ENCODE results near the gene NFYB.
A peak's percentile ranks its signal among the peaks of the same experiment; 100 is the strongest.
"Not testable (repeated sequence)": the region's sequence is repeated elsewhere in the genome, so short reads cannot be mapped to it uniquely, and the experiment has no call there.

NFYB gene

GRCh38 chr12:104137902-104138796 is at the start of gene NFYB:
Gene NFYB (minus strand): TSS chr12:104138210. CDS start chr12:104135453, 2,757 bp downstream.
- peak; percentile 88 for DNase-seq

GRCh38 chr12:104187446-104188155 is 49.6 kb upstream of the NFYB start:
- DNase-seq = no peak

- no peak for DNase-seq
Observed at GRCh38 chr12:104183443-104183842, 45.4 kb upstream of the NFYB start.

- DNase-seq = no peak
Observed at GRCh38 chr12:104182621-104183378, 44.8 kb upstream of the NFYB start.

GRCh38 chr12:104182144-104182543 is 44.1 kb upstream of the NFYB start:
- DNase-seq = no peak

GRCh38 chr12:104181313-104181712 is 43.3 kb upstream of the NFYB start:
- no peak for DNase-seq

GRCh38 chr12:104180374-104180773 is 42.4 kb upstream of the NFYB start:
- DNase-seq = no peak

- DNase-seq = no peak
Observed at GRCh38 chr12:104177663-104178501, 39.9 kb upstream of the NFYB start.

- DNase-seq = no peak
Observed at GRCh38 chr12:104177336-104177662, 39.3 kb upstream of the NFYB start.

- DNase-seq = no peak
Observed at GRCh38 chr12:104175726-104176247, 37.8 kb upstream of the NFYB start.

- not testable (repeated sequence) for DNase-seq
Observed at GRCh38 chr12:104173804-104174203, 35.8 kb upstream of the NFYB start.

GRCh38 chr12:104172570-104172947 is 34.5 kb upstream of the NFYB start:
- no peak for DNase-seq

- DNase-seq = no peak
Observed at GRCh38 chr12:104171785-104172569, 34.0 kb upstream of the NFYB start.

- no peak for DNase-seq
Observed at GRCh38 chr12:104168596-104168995, 30.6 kb upstream of the NFYB start.

- DNase-seq = no peak
Observed at GRCh38 chr12:104167519-104168458, 29.8 kb upstream of the NFYB start.

GRCh38 chr12:104166465-104166864 is 28.5 kb upstream of the NFYB start:
- DNase-seq = no peak

- DNase-seq = no peak
Observed at GRCh38 chr12:104165801-104166200, 27.8 kb upstream of the NFYB start.

- DNase-seq = no peak
Observed at GRCh38 chr12:104164634-104165033, 26.6 kb upstream of the NFYB start.

- no peak for DNase-seq
Observed at GRCh38 chr12:104163631-104164030, 25.6 kb upstream of the NFYB start.

GRCh38 chr12:104163028-104163427 is 25.0 kb upstream of the NFYB start:
- not testable (repeated sequence) for DNase-seq

Data from stimulated activated naive CD4-positive, alpha-beta T cell treated with Interleukin-2 at 50 U/mL for 16 hours (primary cell).